GM12891 (cell line): Measurements from ENCODE around the gene SLC25A30.

ENCODE experiments used
- PAX5 ChIP-seq: IDR thresholded peaks from 2 replicates; pipeline ENCODE4 v1.6.1; 2011; ENCODE audit warnings: low read length, moderate library complexity, mild to moderate bottlenecking; ENCODE audit not compliant: insufficient read depth, severe bottlenecking
- POLR2A ChIP-seq: IDR thresholded peaks from 2 replicates; pipeline ENCODE4 v1.6.1; 2011; ENCODE audit warnings: low read depth, low read length, control low read depth
- POLR2AphosphoS5 ChIP-seq: IDR thresholded peaks from 2 replicates; pipeline ENCODE4 v1.6.1; 2011; ENCODE audit warnings: low read depth, low read length, control low read depth

DNA sequence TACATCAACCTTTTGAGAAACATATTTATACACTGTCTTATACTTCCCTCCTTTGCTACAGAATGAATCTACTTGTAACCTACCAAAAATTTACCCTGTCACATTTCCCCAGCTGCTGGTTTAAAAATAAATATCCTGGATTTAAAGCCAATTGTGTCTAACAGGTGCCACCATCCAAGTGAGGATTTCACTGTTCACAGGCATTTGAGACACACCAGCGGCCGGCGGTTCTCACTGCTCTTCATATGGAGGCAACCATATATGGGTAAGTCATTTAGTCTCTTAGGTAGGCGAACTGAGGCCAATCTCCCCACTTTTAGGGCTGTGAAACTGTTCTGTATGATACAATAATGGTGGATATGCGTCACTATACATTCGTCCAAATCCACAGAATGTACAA, 26.2 kb downstream of the SLC25A30 start:
- TF ChIP-seq POLR2A, result no peak
- no peak for TF ChIP-seq PAX5
- no peak for TF ChIP-seq POLR2AphosphoS5
